ENCODE results near the gene ZSCAN26.

- TF ChIP-seq POLR2AphosphoS5 (IDR thresholded peaks at IDR 0.05; ENCODE audit: low read depth, low read length), result no peak
- no peak for TF ChIP-seq CTCF (IDR thresholded peaks at IDR 0.05)
- no peak for TF ChIP-seq GATA2 (CRISPR knock-in tag; IDR thresholded peaks at IDR 0.05)
- TF ChIP-seq RFX5 (IDR thresholded peaks at IDR 0.05; ENCODE audit: low read length), result no peak
Measured at GRCh38 chr6:28232785-28233184, 34.2 kb upstream of the ZSCAN26 start.
